GM18861 (cell line): ENCODE measurements around the gene NUDT22.

Experiments
- ATAC-seq: cut with Tn5 transposase; IDR thresholded peaks from one replicate; pipeline ENCODE4 v1.9.1; 2021; ENCODE audit not compliant: unreplicated experiment

The NUDT22 gene

GRCh38 chr11:64253481-64253880, 27.4 kb downstream of the NUDT22 start:
- no peak for ATAC-seq

DNA sequence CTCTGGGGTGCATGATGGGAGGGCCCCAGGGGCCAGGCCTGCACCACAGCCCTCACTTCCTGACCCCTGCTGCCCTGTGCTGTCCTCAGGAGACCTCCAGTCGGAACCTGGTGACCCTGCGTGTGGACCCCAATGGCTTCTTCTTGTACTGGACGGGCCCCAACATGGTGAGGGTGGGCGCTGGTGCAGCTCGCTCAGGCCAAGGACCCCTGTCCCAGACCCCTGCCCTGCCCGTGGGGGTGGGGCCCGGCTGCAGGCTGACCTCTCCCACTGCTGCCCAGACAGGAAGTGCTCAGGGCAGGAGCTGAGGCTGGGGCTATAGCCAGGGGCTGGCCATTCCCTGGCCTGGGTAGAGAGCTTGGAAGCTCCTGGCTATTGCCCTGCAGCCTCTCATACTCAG, 28.3 kb downstream of the NUDT22 start:
- ATAC-seq, result no peak

DNA sequence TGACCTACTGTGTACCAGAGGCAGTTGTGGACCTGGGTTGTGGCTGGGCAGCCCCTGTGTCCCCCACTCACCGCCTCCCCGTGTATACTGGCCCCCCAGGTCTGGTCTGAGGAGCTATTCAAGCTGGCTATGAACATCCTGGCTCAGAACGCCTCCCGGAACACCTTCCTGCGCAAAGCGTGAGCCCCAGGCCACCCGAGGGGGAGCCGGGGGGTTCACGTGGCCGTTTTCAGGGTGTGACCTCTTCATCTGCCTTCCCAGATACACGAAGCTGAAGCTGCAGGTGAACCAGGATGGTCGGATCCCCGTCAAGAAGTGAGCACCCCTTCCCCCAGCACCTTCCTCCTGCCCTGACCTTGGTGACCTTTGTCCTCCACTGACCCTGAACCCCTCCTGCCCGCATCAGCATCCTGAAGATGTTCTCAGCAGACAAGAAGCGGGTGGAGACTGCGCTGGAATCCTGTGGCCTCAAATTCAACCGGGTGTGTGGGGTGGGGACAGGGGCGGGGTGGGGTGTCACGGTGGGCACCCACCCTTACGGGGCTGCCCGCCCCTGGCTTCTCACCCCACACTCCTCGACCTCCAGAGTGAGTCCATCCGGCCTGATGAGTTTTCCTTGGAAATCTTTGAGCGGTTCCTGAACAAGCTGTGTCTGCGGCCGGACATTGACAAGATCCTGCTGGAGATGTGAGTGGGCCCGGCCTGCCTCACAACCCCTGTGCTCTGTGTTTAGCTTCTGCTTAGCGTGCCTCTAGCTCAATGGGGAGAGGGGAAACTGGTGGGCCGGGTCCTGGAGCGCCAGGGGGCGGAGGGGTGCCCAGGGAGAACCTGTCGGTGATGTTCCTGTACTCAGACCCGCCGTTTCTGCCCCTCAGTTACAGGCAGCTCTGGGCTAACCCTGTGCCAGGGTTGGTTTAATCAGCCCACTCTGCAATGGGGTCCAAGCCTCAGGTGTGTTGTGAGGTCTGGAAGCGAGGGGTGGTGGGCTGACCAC, 29.4 kb downstream of the NUDT22 start:
- no peak for ATAC-seq

DNA sequence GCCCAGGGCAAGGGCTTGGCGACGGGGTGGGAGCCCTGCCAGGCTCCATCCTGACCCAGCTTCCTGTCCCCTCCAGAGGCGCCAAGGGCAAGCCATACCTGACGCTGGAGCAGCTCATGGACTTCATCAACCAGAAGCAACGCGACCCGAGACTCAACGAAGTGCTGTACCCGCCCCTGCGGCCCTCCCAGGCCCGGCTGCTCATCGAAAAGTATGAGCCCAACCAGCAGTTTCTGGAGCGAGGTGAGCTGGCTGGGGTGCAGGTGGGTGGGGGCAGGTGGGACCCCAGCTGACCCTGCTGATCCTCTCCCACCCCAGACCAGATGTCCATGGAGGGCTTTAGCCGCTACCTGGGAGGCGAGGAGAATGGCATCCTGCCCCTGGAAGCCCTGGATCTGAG, 30.2 kb downstream of the NUDT22 start:
- ATAC-seq, result no peak

DNA sequence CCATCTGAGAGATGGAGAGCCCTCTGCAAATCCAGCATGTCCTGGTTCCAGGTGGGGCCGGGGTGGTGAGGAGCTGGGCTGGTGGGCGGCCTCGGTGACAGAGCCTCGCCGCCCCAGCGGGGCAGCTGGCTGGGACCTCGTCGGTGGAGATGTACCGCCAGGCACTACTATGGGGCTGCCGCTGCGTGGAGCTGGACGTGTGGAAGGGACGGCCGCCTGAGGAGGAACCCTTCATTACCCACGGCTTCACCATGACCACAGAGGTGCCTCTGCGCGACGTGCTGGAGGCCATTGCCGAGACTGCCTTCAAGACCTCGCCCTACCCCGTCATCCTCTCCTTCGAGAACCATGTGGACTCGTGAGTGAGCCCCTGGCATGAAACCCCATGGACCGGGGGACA, 32.3 kb downstream of the NUDT22 start:
- no peak for ATAC-seq

DNA sequence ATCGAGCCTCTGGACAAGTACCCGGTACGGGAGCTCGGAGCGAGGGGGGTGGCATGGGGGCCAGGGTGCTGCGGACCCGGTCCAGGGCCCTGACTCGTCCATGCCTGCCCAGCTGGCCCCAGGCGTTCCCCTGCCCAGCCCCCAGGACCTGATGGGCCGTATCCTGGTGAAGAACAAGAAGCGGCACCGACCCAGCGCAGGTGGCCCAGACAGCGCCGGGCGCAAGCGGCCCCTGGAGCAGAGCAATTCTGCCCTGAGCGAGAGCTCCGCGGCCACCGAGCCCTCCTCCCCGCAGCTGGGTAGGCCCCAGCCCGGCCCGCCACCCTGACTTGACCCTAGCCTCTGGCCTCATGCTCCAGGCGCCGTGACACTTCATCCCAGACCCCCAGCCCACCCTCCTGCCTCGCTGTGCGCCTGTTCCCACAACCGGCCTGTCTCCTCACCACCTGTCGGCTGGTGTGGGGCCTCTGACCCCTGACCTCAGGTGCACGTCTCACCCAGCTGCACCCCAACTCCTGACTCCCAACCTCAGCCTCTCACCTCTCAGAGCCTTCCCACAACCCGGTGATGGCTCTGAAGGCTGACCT, 33.0 kb downstream of the NUDT22 start:
- no peak for ATAC-seq

DNA sequence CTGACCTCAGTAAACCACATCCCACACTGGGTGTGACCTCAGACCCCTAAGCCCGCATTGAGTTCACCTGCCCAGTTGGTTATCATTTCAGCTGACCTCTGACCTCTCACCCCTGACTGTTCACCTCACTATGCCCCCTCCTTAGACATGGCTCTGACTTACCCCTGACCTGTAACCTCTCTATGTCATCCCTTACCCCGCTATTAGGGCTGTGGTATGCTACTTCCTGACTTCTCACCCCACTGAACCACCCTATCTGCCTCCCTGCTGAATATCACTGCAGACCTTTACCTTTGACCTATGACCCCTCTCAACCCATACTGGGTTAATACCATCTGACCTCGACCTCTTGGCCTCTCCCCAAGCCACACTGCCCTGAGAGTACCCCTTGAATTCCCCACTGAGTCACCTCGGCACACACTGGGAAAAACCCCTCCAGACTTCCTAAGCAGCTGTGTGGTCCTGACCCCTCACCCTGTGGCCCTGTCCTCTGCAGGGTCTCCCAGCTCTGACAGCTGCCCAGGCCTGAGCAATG, 33.5 kb downstream of the NUDT22 start:
- no peak for ATAC-seq

- no peak for ATAC-seq
Observed at GRCh38 chr11:64260147-64260708, 34.2 kb downstream of the NUDT22 start.

DNA sequence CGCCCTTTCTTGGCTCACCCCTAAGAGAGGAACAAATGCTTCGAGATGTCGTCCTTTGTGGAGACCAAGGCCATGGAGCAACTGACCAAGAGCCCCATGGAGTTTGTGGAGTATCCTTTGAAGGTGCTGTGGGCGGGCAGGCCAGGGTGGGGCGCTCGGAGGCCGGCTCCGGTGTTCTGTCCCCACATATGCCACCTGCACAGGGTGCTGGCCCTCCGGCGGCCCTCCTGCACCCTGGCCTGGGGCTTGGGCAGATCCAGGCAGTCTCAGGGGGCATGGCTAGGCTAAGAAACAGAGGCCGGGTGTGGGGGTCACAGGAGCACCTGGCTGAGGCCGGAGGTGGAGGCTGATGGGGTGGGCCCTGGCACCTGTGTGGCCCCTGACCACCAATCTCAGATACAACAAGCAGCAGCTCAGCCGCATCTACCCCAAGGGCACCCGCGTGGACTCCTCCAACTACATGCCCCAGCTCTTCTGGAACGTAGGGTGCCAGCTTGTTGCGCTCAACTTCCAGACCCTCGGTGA, 35.5 kb downstream of the NUDT22 start:
- ATAC-seq, result no peak

GRCh38 chr11:64262271-64263002, 36.4 kb downstream of the NUDT22 start:
- ATAC-seq, result no peak

DNA sequence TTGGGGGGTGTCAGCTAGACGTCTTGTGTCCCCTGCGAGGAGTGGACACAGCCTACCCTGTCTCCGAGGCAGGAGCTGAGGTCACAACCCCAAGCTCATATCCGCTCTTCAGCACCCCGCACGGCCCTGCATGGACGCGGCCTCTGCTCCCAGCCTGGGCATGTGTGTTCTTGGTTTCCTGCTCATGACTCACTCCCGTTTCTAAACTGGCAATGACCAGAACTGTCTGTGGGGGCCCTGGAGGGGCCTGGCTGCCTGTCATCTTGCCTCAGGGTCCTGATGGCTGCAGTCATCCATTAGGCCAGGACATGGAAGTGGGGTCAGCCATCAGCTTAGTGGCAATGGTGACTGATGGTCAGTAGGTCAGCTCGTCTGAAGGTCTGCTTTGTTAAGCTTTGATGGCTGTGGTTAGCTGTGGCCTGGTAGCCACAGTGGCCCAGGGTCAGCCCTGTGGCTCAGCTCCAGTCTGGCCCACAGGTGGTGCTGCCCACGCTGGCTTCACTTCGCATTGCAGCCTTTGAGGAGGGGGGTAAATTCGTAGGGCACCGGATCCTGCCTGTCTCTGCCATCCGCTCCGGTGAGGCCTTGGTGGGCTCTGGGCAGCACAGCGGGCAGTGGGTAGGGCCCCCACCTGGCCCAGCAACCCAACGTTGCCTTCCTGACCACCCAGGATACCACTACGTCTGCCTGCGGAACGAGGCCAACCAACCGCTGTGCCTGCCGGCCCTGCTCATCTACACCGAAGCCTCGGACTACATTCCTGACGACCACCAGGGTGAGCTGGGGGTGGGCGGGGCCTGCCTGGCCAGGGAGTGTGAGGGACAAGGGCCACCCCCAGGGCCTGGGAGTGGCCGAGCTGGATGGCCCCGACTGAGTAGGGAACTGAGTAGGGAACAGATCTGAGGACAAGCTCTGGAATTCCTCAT, 37.2 kb downstream of the NUDT22 start:
- ATAC-seq, result no peak

- no peak for ATAC-seq
Observed at GRCh38 chr11:64263947-64264317, 37.9 kb downstream of the NUDT22 start.

DNA sequence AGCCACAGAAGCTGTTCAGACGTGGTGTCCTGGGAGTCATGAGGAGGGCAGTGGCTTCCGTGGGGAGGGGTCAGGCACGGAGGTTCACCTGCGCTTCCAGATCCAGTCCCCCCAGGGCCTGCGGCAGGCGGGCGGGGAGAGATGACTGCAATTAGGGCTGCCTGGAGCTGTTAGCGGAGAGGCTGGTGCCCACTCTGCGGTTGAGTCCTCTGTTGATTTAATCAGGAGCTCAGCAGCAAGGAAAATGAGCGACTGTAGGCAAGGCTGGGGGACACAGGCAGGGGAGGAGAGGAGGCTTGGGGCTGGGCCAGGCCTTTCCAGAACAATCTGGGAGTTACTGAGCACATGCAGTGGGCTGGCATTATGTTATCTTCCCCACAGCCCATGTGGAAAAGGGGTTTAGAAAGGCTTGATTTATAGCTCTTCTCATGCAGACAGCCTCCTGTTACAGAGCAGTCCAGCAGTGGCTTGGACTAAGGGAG, 38.3 kb downstream of the NUDT22 start:
- no peak for ATAC-seq

DNA sequence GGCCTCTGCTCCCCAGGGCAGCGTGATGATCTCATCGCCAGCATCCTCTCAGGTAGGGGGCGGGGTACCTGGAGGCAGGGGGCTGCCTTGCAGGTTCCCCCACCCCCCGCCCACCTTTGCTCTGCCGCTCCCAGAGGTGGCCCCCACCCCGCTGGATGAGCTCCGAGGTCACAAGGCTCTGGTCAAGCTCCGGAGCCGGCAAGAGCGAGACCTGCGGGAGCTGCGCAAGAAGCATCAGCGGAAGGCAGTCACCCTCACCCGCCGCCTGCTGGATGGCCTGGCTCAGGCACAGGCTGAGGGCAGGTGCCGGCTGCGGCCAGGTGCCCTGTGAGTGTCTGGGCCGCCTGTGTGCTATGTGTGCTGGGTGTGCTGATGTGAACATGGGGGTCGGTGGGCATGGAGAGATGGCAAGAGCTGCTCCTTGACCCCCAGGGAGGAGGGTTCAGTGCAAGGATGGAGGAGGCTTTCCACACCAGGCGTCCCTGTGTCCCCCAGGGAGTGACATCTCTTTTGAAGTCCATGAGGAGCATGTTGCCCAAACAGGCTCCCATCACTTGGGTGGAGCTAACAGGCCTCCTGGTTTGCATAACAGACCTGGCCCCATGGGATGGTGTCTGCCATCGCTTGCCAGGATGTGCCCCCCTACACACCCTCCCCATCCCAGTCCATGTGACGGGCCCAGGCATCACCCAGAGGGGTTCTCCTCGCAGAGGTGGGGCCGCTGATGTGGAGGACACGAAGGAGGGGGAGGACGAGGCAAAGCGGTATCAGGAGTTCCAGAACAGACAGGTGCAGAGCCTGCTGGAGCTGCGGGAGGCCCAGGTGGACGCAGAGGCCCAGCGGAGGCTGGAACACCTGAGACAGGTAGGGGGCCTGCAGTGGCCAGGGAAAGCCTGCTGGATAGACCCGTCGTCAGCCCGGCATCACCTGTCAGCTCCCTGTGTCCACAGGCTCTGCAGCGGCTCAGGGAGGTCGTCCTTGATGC, 39.4 kb downstream of the NUDT22 start:
- no peak for ATAC-seq

GRCh38 chr11:64266339-64266738, 40.3 kb downstream of the NUDT22 start:
- no peak for ATAC-seq

DNA sequence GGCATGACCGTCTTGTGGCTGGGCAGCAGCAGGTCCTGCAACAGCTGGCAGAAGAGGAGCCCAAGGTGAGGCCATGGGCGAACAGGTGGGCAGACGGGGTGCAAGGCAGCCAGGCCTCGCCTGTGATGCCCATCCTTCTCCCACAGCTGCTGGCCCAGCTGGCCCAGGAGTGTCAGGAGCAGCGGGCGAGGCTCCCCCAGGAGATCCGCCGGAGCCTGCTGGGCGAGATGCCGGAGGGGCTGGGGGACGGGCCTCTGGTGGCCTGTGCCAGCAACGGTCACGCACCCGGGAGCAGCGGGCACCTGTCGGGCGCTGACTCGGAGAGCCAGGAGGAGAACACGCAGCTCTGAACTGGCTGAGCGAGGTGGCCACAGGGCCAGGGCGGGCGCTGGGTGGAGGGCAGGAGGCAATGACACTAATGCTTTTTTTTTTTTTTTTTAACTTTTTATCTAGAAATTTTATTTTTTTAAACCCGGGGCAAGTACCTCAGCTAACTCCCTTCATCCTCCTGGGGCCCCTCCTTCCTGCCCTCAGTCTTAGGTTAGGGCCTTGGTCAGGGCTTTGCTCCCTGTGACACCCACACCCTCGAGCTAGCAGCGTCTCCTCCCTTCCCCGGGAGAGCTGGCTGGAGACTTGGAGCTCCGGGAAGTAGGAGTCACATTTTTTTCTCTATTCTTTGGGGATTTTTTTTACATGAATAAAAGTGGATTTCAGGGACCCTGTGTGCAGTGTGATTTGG, 41.3 kb downstream of the NUDT22 start:
- ATAC-seq, result no peak

DNA sequence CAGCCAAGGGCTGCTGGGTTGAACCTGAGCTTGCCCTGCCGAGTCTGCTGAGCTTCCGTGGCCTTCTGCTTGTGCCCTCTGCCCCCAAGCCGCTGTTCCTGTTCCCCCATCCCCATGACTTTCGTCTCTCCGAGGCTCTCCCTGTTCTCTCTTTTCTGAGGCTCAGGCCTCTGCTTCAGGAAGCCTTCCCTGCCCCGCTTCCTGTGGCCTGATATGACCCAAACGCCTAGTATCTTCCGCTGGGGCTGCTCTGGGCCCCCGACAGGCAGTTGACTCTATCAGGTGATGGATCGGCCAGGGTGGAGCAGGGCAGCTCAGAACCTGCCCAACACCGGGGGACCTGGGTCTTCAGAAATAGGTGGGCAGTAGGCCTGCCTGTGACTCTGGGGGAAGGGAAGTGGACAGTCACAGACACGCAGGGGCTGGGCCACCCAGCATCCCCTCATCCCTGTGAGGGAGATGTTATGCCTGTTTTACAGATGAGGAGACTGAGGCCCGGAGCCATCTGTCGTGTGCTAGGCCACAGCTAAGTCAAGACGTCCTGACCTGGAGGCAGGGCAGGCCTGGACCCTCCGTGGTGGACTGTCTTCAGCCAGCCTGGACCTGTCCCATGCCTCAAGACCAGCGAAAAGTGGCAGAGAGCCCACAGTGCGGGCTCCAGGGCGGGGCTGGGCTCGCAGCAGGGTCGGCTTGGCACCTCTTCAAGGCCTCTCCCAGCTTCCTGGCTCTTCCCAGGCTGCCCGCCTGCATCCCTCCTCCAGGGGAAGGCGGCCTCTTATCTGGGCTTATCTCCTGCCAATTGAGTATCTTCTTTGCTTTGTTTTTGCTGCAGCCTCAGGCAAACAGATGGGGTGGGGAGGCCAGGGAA, 42.2 kb downstream of the NUDT22 start:
- no peak for ATAC-seq
